HuH-7.5 (cell line): Measurements from ENCODE around the gene ZCCHC4.

Experiments
- DNase-seq: peaks from one replicate; pipeline ENCODE4 v3.0.0; 2011; ENCODE audit warnings: low spot score

The ZCCHC4 gene

GRCh38 chr4:25377572-25378436 is 65.2 kb downstream of the ZCCHC4 start:
- no peak for DNase-seq

DNA sequence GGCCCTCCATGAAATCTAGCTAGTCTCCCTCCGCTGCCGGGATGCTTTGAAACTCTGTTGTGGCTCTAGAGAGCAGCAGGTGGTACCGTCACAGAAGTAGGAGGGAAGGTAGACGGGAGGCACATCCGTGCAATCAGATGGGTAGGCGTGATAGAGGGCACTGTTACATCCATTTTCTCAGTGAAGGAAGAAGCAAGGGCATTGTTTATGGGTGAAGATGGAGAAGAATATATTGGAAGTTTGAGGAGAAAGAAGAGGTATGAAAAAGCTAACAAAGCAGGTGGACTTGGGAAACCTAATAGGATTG is 65.8 kb downstream of the ZCCHC4 start:
- no peak for DNase-seq

- DNase-seq: no peak
Observed at GRCh38 chr4:25379591-25379990, 67.0 kb downstream of the ZCCHC4 start.

DNA sequence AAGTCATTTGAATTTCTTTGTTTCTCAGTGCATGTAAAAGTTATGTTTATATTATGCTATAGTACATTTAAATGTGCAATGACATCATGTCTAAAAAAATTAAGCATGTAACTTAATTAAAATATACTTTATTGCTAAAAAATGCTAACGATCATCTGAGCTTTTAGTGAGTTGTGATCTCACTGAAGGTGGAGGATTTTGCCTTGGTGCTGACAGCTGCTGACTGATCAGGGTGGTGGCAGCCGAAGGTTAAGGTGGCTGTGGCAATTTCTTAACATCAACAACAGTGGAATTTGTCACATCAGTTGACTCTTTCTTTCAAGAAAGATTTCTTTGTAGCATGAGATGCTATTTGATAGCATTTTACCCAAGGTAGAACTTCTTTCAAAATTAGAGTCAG is 71.1 kb downstream of the ZCCHC4 start:
- DNase-seq: no peak

DNA sequence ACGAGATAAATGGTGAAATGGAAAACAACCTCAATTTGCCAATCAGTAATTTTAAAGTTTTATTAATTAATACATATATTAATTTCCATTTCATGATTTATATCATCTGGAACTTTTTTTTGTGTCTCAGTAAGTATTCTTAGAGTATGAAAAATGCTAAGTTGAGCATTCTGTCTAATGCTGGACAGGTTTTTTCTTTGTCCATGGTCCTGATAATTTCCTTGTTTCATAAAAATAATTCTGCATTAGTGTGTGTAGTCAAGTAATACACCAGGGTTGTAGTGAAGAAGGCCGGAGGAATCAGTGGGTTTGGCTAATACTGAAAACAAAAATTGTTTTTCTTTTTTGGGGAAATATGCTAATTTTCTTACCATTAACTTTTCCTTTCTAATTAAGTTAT is 74.4 kb downstream of the ZCCHC4 start:
- no peak for DNase-seq

GRCh38 chr4:25397305-25397704 is 84.7 kb downstream of the ZCCHC4 start:
- DNase-seq: no peak

DNA sequence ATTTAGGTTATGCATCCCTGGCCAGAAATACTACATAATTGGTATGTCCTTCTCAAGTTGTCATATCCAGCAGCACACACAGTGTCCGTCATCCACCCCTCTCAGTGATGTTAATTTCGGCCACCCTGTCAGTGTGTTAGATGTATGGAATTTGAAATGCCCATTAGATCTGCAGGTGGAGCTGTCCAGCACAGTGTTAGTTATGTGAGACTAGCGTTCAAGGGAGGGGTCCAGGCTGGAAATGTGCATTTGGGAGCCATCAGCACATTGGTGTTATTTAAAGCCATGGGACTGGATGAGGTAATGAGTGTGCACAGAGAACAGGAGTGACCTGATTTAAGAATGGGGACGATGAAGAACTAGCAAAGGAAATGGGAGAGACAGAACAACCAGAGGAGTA is 86.9 kb downstream of the ZCCHC4 start:
- DNase-seq: no peak

- DNase-seq: no peak
Observed at GRCh38 chr4:25401066-25401465, 88.5 kb downstream of the ZCCHC4 start.

DNA sequence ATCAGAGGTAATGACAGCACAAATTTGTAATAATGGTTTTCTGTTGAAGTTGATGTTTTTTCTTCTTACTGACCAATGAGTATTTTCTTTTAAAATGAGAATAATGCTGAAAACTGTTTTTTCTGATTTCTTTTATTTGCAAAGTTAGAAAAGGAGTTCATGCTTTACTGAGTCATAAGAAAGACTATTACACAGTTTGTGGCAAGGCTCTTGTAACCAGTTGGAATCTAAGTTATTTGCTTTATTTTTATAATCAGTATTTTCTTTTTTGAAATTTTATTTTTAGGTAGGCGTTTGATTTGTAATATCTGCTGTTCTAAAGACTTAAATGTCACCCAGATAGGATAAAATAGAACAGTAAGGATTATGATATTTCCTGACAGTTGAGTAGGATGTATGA is 89.9 kb downstream of the ZCCHC4 start:
- no peak for DNase-seq

- DNase-seq: no peak
Observed at GRCh38 chr4:25403699-25404098, 91.1 kb downstream of the ZCCHC4 start.

GRCh38 chr4:25405453-25405852 is 92.9 kb downstream of the ZCCHC4 start:
- DNase-seq: no peak

DNA sequence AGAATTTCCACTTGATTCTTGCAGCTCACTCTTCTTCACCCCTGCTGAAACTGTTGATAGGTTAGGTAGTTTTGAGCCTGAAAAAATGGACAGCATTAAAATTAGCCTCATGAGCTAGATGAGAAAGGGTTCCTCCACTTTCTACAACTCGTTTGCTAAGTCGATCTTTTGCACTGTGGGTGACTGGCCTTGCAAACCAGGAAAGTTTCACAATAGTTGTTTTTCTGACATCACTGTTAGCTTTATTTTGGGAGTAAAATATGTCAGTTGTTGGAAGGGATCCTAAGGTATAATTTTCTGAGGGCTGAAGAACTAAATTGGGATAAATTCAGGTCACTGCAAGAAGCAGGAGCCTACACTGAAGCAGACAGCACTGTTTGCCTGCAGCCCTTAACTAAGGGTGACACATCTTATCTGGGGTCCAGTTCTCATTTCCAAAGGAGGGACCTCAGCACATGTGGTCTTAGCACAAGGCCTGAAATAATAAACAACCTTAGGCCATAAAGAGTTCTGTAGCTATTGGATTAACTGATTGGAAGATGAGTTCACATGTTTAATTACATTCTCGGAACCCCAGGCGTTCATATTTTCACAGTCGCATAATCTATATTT is 93.6 kb downstream of the ZCCHC4 start:
- no peak for DNase-seq

DNA sequence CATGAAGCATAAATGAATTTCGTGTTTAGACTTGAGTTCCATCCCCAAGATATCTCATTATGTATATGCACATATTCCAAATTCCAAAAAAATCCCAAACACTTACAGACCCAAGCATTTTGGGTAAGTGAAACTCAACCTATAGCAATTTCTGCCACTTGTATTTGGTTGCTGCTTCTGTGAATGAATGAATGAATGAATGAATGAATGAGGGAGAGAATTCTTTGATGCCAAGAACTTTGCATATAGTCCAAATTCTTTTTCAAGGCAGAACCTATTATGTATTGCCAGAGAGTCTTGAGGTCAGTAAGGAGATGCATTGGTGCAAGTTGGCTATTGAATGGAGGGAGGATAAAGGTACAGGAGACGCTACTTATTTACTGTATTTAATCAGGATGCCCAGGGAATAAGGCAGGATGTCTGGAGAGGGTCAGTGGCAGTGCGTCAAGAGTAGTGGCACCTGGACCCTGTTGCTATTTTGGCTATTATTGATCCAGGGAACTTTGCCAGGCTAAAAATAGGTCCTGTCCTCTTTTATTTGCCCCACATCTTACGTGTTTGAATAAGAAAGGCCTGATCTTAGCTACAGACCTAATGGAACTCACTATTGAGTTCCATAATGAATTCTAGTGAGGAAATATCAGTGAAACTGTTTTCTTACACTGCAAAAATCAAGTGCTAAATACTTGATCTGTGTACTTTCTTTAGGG is 98.4 kb downstream of the ZCCHC4 start:
- DNase-seq: no peak

DNA sequence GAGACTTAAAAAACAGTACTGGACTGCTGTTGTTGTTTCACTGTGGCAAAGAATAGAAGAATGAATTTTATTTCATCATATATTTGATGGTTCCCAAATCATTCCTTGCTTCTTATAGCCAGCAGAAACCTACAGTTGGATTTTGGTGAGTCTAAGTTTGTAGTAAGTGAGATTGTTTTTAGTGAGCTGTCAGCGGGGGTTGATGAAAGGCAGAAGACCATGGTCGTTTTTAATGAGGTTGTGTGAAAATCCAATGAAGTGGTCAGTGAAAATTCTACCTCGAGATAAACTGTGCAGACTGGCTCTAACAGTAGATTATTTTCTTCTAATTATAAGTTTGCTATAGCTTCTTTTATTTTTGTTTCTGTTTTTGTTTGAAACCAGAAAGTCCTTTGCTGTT is 100.7 kb downstream of the ZCCHC4 start:
- no peak for DNase-seq

DNA sequence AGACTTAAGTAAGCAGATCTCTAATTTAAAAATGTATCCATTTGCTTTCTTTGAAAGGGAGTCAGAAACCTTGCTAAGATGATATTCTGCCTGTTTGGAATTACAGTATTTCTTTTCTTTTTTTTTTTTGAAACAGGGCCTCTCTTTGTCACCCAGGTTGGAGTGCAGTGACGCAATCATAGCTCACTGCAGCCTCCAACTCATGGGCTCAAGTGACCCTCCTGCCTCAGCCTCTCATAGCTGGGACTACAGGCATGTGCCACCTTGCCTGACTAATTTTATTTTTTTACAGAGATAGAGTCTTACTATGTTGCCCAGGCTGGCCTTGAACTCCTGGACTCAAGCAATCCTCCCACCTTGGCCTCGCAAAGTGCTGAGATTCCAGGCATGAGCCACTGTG is 104.4 kb downstream of the ZCCHC4 start:
- DNase-seq: no peak
